ENCODE results near the gene KCNC4.

The KCNC4 gene

DNA sequence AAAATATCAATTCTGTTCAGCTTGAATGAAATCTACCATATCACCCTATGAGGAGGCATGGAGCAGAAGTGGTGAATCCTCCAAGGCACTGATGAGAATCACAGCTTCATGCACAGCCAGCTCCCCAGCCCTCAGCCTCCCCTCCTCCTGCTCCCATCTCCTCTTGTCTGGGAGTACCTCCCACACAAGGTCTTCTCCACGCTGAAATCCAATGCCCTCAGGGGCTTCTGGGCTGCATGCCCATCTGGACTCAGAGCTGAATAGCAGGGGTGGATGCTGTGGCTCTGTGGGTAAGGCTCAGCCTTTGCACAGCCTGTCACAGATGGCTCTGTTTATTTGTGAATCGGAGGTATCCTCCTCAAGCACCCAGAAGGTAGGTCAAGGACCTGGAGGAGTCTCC, 48.6 kb downstream of the KCNC4 start:
- DNase-seq = no peak

DNA sequence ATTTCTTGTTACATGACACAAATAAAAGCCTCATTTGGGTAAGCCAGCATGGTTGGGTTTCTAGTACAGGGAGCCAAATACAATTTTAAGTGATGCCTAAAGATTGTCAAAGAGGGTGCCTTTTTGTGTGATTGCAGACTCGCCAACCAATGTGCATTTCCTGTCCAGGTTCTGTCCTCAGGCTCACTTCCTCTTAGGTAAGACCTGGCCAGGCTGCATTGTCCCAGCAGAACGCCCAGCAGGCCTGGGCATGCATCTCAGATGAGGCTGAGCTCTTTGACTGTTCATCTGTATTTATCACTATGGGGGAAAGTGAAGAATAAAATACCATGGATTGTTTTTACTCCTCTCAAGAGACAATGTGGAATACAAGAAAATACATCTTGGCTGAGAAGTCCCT, 49.7 kb downstream of the KCNC4 start:
- no peak for DNase-seq

Measured in activated CD4-positive, alpha-beta T cell treated with anti-CD3 and anti-CD28 coated beads, Interleukin-10, Interleukin-2, amounts not matched to agents 100 ng/mL and 50 ng/mL, durations not matched to agents 16 hours and 8 hours (primary cell).